CD4-positive, alpha-beta T cell treated with Interleukin-15 for 4 hours (primary cell): ENCODE measurements around the gene TOP2A.
"Not testable (repeated sequence)": the region's sequence is repeated elsewhere in the genome, so short reads cannot be mapped to it uniquely, and the experiment has no call there.

Source experiments
- DNase-seq: peaks from one replicate; pipeline ENCODE4 v3.0.0-alpha.2; 2020; ENCODE audit warnings: low spot score

Gene TOP2A

GRCh38 chr17:40431231-40431602, 13.5 kb upstream of the TOP2A start:
- no peak for DNase-seq

GRCh38 chr17:40430272-40431230, 12.9 kb upstream of the TOP2A start:
- no peak for DNase-seq

GRCh38 chr17:40427002-40427491, 9.4 kb upstream of the TOP2A start:
- DNase-seq: no peak

- DNase-seq: no peak
Observed at GRCh38 chr17:40425741-40426140, 8.0 kb upstream of the TOP2A start.

- no peak for DNase-seq
Observed at GRCh38 chr17:40422990-40423633, 5.4 kb upstream of the TOP2A start.

GRCh38 chr17:40419559-40420331, 2.0 kb upstream of the TOP2A start:
- no peak for DNase-seq

GRCh38 chr17:40418428-40418706, 671 bp upstream of the TOP2A start:
- DNase-seq: no peak

GRCh38 chr17:40417258-40417608, 463 bp downstream of the TOP2A start:
- peak; percentile 5 for DNase-seq

- DNase-seq: no peak
Observed at GRCh38 chr17:40416671-40417070, 1.0 kb downstream of the TOP2A start.

- DNase-seq: peak; percentile 64
Observed at GRCh38 chr17:40415390-40415789, 2.3 kb downstream of the TOP2A start.

GRCh38 chr17:40414312-40414711, 3.4 kb downstream of the TOP2A start:
- DNase-seq: not testable (repeated sequence)

GRCh38 chr17:40412880-40413279, 4.8 kb downstream of the TOP2A start:
- no peak for DNase-seq

GRCh38 chr17:40411821-40412220, 5.9 kb downstream of the TOP2A start:
- no peak for DNase-seq

- DNase-seq: no peak
Observed at GRCh38 chr17:40410082-40410481, 7.6 kb downstream of the TOP2A start.

GRCh38 chr17:40409540-40409939, 8.2 kb downstream of the TOP2A start:
- not testable (repeated sequence) for DNase-seq

- DNase-seq: no peak
Observed at GRCh38 chr17:40407460-40407859, 10.2 kb downstream of the TOP2A start.

- no peak for DNase-seq
Observed at GRCh38 chr17:40404003-40404402, 13.7 kb downstream of the TOP2A start.

- peak; percentile 8 for DNase-seq
Observed at GRCh38 chr17:40402668-40403067, 15.0 kb downstream of the TOP2A start.

GRCh38 chr17:40399185-40399584, 18.5 kb downstream of the TOP2A start:
- DNase-seq: peak; percentile 35

GRCh38 chr17:40386555-40386954, 31.1 kb downstream of the TOP2A start:
- not testable (repeated sequence) for DNase-seq

- no peak for DNase-seq
Observed at GRCh38 chr17:40382251-40382650, 35.4 kb downstream of the TOP2A start.

- no peak for DNase-seq
Observed at GRCh38 chr17:40378966-40379365, 38.7 kb downstream of the TOP2A start.

GRCh38 chr17:40377832-40378231, 39.9 kb downstream of the TOP2A start:
- DNase-seq: no peak
